ENCODE results near the gene CEP43.

The CEP43 gene

DNA sequence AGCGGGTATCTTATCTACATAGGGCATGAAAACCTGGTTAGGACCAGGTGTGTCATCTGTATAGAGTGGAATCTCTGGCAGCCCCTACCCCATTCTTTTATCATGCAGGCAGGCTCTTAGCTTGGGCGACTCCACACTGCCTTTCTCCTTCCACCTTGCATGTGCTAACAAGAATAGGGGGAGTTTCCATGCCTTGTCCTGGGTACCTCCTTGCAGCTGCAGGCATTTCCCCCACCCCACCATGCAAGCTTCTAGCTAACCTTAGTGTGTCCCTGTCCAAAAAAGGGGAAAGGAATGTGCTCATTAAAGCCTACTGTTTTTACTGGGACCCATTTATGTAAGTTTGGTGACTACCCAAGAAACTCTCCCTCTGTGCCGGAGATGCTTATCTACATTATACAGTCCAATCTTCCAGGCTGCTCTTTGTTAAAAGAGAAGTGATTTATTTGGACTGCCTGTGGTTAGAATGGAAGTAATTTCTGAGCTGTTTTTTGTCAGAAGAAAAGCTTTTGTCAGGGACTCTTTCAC lies 10.5 kb upstream of the CEP43 start:
- H3K9me3 ChIP-seq (ENCODE audit: control insufficient read depth in 5 of 5, low read length in 5 of 5), result no peaks in the 10 kb centered on the region
- H3K4me3 ChIP-seq (ENCODE audit: low read depth in 1 of 5, low read length in 5 of 5), result no peak overlapping the region
- peaks cover 0 to 2% (median 0%) of the 10 kb centered on the region in 5 donors for H3K36me3 ChIP-seq (ENCODE audit: control insufficient read depth in 5 of 5, insufficient read depth in 5 of 5, low read length in 5 of 5)
- H3K27me3 ChIP-seq (ENCODE audit: control insufficient read depth in 5 of 5, insufficient read depth in 4 of 5, low read length in 5 of 5), result no peaks in the 10 kb centered on the region
- H3K4me1 ChIP-seq (ENCODE audit: control insufficient read depth in 5 of 5, insufficient read depth in 5 of 5, low read length in 5 of 5), result no peaks in the 10 kb centered on the region
- no peak overlapping the region for H3K27ac ChIP-seq (ENCODE audit: low read depth, low read length)
- H3K9ac ChIP-seq (ENCODE audit: low read length in 5 of 5), result no peak overlapping the region

DNA sequence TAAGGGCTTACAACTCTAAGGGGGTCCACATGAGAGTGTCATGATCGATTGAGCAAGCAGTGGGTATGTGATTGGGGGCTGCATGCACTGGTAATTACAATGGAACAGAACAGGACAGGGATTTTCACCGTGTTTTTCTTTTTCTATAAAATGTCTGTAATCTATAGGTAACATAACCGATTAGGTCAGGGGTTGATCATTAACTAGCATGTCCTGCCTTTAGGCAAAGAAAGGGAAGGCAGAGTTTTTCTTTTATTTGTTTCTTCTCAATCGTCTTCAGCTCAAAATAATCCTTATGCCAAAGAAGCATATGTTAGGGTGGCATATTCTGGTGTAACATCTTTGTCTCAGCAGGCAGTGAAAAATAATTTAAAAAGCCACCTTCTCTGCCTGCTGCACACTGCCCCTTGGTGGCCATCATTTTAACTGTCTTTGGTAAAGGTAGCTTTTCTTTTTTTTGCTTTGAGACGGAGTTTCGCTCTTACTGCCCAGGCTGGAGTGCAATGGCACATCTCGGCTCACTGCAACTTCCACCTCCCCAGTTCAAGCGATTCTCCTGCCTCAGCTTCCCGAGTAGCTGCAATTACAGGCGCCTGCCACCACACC lies 9.7 kb upstream of the CEP43 start:
- no peak overlapping the region for H3K4me3 ChIP-seq (ENCODE audit: low read depth in 1 of 5, low read length in 5 of 5)
- peaks cover 0 to 2% (median 0%) of the 10 kb centered on the region in 5 donors for H3K36me3 ChIP-seq (ENCODE audit: control insufficient read depth in 5 of 5, insufficient read depth in 5 of 5, low read length in 5 of 5)
- H3K9me3 ChIP-seq (ENCODE audit: control insufficient read depth in 5 of 5, low read length in 5 of 5), result no peaks in the 10 kb centered on the region
- no peaks in the 10 kb centered on the region for H3K27me3 ChIP-seq (ENCODE audit: control insufficient read depth in 5 of 5, insufficient read depth in 4 of 5, low read length in 5 of 5)
- no peaks in the 10 kb centered on the region for H3K4me1 ChIP-seq (ENCODE audit: control insufficient read depth in 5 of 5, insufficient read depth in 5 of 5, low read length in 5 of 5)
- no peak overlapping the region for H3K27ac ChIP-seq (ENCODE audit: low read depth, low read length)
- H3K9ac ChIP-seq (ENCODE audit: low read length in 5 of 5), result no peak overlapping the region

DNA sequence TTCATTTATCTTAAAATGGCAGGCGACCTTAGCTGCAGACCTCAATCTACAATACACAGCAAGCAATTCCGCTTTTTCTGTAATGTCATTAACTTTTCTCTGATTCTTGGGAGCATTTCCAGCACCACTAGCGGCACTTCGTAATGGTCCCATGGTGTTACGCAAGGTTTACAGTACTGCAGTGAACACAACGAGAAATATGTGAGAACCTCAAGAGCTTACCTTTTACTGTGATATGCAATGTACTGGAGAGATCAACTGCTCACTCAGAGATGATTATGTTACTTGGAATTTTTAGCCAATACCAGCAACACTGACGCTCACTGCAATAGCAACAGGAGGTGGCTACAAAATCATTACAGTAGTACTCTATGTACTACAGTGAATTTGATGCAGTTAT lies 2.8 kb upstream of the CEP43 start:
- Histone ChIP-seq H3K9ac (ENCODE audit: low read length in 5 of 5) (no peak overlapping the region), H3K27me3 (ENCODE audit: control insufficient read depth in 5 of 5, insufficient read depth in 4 of 5, low read length in 5 of 5) (no peaks in the 10 kb centered on the region), H3K9me3 (ENCODE audit: control insufficient read depth in 5 of 5, low read length in 5 of 5) (no peaks in the 10 kb centered on the region), H3K4me1 (ENCODE audit: control insufficient read depth in 5 of 5, insufficient read depth in 5 of 5, low read length in 5 of 5) (peaks cover 0 to 24% (median 19%) of the 10 kb centered on the region in 5 donors), H3K4me3 (ENCODE audit: low read depth in 1 of 5, low read length in 5 of 5) (no peak overlapping the region), H3K36me3 (ENCODE audit: control insufficient read depth in 5 of 5, insufficient read depth in 5 of 5, low read length in 5 of 5) (no peaks in the 10 kb centered on the region), H3K27ac (ENCODE audit: low read depth, low read length) (no peak overlapping the region)

DNA sequence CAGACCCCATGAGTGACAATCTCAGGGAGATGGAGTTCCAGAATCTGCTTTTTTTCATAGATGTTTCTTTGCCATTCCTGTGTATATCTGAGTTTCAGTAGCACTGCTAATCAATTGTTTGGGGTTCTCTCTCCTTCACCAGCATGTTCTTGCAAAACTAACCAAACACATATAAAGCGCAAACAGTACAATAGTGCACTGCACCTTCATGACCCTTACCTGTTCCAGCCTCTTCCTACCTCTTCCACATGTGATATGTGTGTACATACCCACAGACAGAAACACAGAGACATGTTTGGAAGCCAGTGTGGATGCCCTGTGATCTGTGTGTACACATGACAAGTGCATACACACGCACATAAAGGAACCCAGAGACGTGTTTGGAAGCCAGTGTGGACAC lies 1.8 kb upstream of the CEP43 start:
- no peaks in the 10 kb centered on the region for H3K27me3 ChIP-seq (ENCODE audit: control insufficient read depth in 5 of 5, insufficient read depth in 4 of 5, low read length in 5 of 5)
- no peaks in the 10 kb centered on the region for H3K9me3 ChIP-seq (ENCODE audit: control insufficient read depth in 5 of 5, low read length in 5 of 5)
- peaks cover 0 to 24% (median 19%) of the 10 kb centered on the region in 5 donors for H3K4me1 ChIP-seq (ENCODE audit: control insufficient read depth in 5 of 5, insufficient read depth in 5 of 5, low read length in 5 of 5)
- no peak overlapping the region for H3K27ac ChIP-seq (ENCODE audit: low read depth, low read length)
- H3K36me3 ChIP-seq (ENCODE audit: control insufficient read depth in 5 of 5, insufficient read depth in 5 of 5, low read length in 5 of 5), result no peaks in the 10 kb centered on the region
- peak overlapping the region in 2 of 5 donors; percentile 33 to 50 for H3K9ac ChIP-seq (ENCODE audit: low read length in 5 of 5)
- H3K4me3 ChIP-seq (ENCODE audit: low read depth in 1 of 5, low read length in 5 of 5), result peak overlapping the region; percentile 56 to 94 (median 83)

DNA sequence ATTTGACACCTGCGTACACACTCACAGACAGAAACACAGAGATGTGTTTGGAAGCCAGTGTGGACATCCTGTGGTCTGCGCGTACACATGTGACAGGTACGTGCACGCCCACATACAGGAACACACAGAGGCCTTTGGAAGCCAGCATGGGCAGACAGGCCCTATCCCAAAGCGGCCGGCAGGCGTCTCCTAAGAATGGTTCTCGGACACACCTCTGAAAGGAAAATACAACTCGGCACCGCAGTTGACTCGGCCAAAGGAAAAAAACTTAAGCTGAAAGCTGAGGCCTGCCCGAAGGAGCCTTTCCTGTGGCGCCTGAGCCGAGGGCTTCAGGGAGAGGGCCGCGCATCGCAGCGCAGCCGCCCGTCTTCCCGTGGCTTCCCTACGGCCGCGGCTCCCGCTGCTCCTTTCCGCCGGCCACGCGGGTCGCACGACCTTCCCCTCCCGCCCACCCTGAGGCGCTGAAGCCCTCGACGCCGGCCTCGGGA lies 1.4 kb upstream of the CEP43 start:
- H3K27ac ChIP-seq (ENCODE audit: low read depth, low read length), result no peak overlapping the region
- H3K4me1 ChIP-seq (ENCODE audit: control insufficient read depth in 5 of 5, insufficient read depth in 5 of 5, low read length in 5 of 5), result peaks cover 0 to 24% (median 19%) of the 10 kb centered on the region in 5 donors
- no peaks in the 10 kb centered on the region for H3K27me3 ChIP-seq (ENCODE audit: control insufficient read depth in 5 of 5, insufficient read depth in 4 of 5, low read length in 5 of 5)
- no peaks in the 10 kb centered on the region for H3K9me3 ChIP-seq (ENCODE audit: control insufficient read depth in 5 of 5, low read length in 5 of 5)
- H3K9ac ChIP-seq (ENCODE audit: low read length in 5 of 5), result peak overlapping the region in 3 of 5 donors; percentile 10 to 50 (median 33)
- no peaks in the 10 kb centered on the region for H3K36me3 ChIP-seq (ENCODE audit: control insufficient read depth in 5 of 5, insufficient read depth in 5 of 5, low read length in 5 of 5)
- peak overlapping the region; percentile 56 to 94 (median 83) for H3K4me3 ChIP-seq (ENCODE audit: low read depth in 1 of 5, low read length in 5 of 5)

DNA sequence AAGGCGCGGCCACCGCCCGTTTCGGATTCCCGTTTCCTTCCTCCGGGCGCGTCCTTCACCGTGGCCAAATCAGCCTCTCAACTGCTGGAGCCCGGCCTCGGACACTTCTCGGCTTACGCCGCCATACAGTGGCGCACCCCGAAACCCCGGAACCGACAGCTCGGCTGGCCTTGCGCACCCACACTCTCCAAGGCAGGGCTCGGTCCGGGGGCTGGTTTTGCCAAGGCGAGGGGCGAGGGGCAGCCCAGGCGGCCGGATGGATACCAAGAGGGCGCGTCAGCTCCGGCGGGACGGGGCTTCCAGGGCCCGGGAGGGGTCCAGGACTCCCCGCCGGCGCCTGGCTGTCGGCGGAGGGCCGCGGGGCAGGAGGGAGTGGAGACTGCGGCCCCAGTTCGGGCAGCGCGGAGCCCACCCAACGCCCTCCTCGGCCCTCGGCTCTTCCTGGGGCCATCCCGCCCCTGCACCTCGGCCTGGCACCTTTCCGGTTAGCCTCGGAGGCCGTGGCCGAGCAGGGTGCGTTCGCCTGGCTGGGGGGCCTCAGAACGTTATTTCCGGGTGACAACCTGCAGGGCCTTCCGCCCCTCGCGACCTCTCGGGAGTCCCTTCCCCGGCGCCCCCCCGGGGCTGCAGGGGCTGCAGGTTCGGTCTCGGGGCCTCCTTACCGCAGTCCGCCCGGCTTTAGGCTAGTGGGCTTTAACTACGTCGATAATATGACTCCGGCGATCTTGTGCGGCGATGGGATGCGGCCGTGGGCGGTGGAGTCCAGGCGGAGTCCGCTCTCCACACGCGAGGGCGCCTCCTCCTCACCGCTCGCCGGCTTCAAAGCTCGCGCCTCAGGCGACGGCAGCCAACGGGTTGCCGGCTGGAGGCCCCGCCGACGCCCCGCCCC lies 697 bp upstream of the CEP43 start:
- Histone ChIP-seq H3K4me3 (ENCODE audit: low read depth in 1 of 5, low read length in 5 of 5) (peak overlapping the region in 4 of 5 donors; percentile 76 to 94 (median 87)), H3K27me3 (ENCODE audit: control insufficient read depth in 5 of 5, insufficient read depth in 4 of 5, low read length in 5 of 5) (no peaks in the 10 kb centered on the region), H3K9ac (ENCODE audit: low read length in 5 of 5) (peak overlapping the region in 4 of 5 donors; percentile 40 to 79 (median 68)), H3K4me1 (ENCODE audit: control insufficient read depth in 5 of 5, insufficient read depth in 5 of 5, low read length in 5 of 5) (peaks cover 0 to 24% (median 19%) of the 10 kb centered on the region in 5 donors), H3K27ac (ENCODE audit: low read depth, low read length) (no peak overlapping the region), H3K36me3 (ENCODE audit: control insufficient read depth in 5 of 5, insufficient read depth in 5 of 5, low read length in 5 of 5) (no peaks in the 10 kb centered on the region), H3K9me3 (ENCODE audit: control insufficient read depth in 5 of 5, low read length in 5 of 5) (no peaks in the 10 kb centered on the region)

DNA sequence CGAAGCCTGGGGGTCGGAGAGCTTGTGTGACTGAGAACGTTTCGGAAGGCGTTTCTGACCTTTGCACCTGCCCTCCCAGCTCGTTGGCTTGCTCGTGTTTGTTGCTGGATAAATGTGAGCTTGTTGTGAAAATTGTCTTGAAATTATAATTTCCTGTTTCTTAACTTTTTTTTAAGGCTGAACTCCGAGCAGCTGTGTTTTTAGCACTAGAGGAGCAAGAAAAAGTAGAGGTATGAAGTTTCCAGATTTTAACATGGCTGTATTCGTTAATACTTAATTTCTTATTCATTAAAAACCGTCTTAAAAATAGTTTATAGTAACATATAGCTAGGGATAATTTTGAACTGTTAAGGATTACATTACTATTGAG lies 672 bp downstream of the CEP43 start:
- Histone ChIP-seq H3K27me3 (ENCODE audit: control insufficient read depth in 5 of 5, insufficient read depth in 4 of 5, low read length in 5 of 5) (no peaks in the 10 kb centered on the region), H3K9me3 (ENCODE audit: control insufficient read depth in 5 of 5, low read length in 5 of 5) (no peaks in the 10 kb centered on the region), H3K27ac (ENCODE audit: low read depth, low read length) (peak overlapping the region; percentile 44), H3K9ac (ENCODE audit: low read length in 5 of 5) (peak overlapping the region in 4 of 5 donors; percentile 71 to 84 (median 82)), H3K4me3 (ENCODE audit: low read depth in 1 of 5, low read length in 5 of 5) (peak overlapping the region; percentile 75 to 94 (median 87)), H3K4me1 (ENCODE audit: control insufficient read depth in 5 of 5, insufficient read depth in 5 of 5, low read length in 5 of 5) (peaks cover 0 to 33% (median 19%) of the 10 kb centered on the region in 5 donors), H3K36me3 (ENCODE audit: control insufficient read depth in 5 of 5, insufficient read depth in 5 of 5, low read length in 5 of 5) (no peaks in the 10 kb centered on the region)

DNA sequence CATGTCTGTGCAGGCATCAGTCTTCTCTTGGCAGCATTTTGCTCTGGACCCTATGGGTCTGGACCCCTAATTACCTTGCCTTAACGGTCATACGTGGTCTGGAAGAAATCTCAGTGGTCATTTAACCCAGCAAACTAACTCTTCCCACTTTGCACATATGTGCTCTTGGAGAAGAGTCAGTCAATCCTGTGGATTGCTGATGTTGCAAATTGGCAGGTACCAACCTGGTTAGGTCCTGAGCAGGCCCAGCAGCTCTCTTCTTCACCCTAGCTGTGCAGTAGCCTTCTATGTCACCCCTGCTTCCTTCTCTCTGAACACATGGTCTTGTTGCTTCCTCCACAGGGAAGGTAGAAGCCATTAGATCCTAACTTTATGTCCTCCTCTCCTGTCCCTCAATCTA lies 1.6 kb downstream of the CEP43 start:
- Histone ChIP-seq H3K27ac (ENCODE audit: low read depth, low read length) (no peak overlapping the region), H3K36me3 (ENCODE audit: control insufficient read depth in 5 of 5, insufficient read depth in 5 of 5, low read length in 5 of 5) (peaks cover 0 to under 1% (median under 1%) of the 10 kb centered on the region in 5 donors), H3K4me3 (ENCODE audit: low read depth in 1 of 5, low read length in 5 of 5) (no peak overlapping the region), H3K4me1 (ENCODE audit: control insufficient read depth in 5 of 5, insufficient read depth in 5 of 5, low read length in 5 of 5) (peaks cover 0 to 40% (median 23%) of the 10 kb centered on the region in 5 donors), H3K27me3 (ENCODE audit: control insufficient read depth in 5 of 5, insufficient read depth in 4 of 5, low read length in 5 of 5) (no peaks in the 10 kb centered on the region), H3K9ac (ENCODE audit: low read length in 5 of 5) (no peak overlapping the region), H3K9me3 (ENCODE audit: control insufficient read depth in 5 of 5, low read length in 5 of 5) (no peaks in the 10 kb centered on the region)

DNA sequence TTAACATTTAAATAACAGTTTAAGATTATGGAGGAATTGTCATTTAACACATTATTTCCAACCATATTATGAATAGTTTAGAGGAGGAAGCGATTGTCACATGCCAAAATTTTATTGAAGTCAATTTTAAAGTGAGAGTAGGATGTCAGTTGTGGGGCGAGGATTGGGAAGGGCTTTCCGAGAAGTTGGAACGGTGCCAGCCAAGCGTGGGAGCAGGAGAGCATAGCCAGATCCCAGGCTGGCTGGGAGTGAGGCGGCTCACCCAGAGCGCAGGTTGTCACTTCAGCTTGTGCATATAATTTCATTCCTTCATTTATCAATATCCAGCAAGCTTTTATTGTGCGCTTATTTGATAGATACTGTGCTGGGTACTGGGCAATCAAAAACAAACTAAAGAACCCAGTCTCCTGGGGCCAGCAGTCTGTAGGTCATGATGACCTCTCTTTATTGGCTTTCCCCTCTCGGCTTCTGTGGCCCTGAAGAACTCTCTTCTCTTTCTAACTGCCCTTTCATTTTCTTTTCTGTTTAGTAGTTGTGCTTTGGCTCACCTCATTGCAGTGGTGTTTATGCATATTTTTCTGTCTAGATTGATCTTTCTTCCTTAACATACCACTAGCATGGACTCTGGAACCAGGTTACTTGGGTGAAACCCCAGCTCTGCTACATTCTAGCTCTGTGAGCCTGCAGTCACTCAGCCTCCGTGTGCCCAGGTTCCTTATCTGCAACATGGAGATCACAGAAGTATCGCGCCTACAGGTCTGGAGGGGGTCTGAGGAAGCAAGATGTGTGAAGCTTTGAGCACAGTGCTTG lies 6.4 kb downstream of the CEP43 start:
- H3K36me3 ChIP-seq (ENCODE audit: control insufficient read depth in 5 of 5, insufficient read depth in 5 of 5, low read length in 5 of 5), result peaks cover 0 to 14% (median 3%) of the 10 kb centered on the region in 5 donors
- H3K27ac ChIP-seq (ENCODE audit: low read depth, low read length), result no peak overlapping the region
- H3K9ac ChIP-seq (ENCODE audit: low read length in 5 of 5), result no peak overlapping the region

More for the DNA sequence above, 6.4 kb downstream of the CEP43 start:
- H3K4me3 ChIP-seq (ENCODE audit: low read depth in 1 of 5, low read length in 5 of 5), result peak overlapping the region in 1 of 5 donors; percentile 29
- no peaks in the 10 kb centered on the region for H3K27me3 ChIP-seq (ENCODE audit: control insufficient read depth in 5 of 5, insufficient read depth in 4 of 5, low read length in 5 of 5)
- H3K9me3 ChIP-seq (ENCODE audit: control insufficient read depth in 5 of 5, low read length in 5 of 5), result no peaks in the 10 kb centered on the region
- H3K4me1 ChIP-seq (ENCODE audit: control insufficient read depth in 5 of 5, insufficient read depth in 5 of 5, low read length in 5 of 5), result peaks cover 0 to 22% (median 4%) of the 10 kb centered on the region in 5 donors

Measured in subcutaneous abdominal adipose tissue (tissue), 5 donors.